ENCODE measurements around the gene TMEM26.

Gene TMEM26

GRCh38 chr10:61458031-61458430 is 4.8 kb upstream of the TMEM26 start:
- Histone ChIP-seq H3K4me1 (ENCODE audit: low read depth, poor library complexity, severe bottlenecking) (no peaks in the 10 kb centered on the region), H3K79me2 (ENCODE audit: insufficient read depth, low read depth) (no peaks in the 10 kb centered on the region), H3K36me3 (ENCODE audit: insufficient read depth) (no peaks in the 10 kb centered on the region), H2AFZ (ENCODE audit: low read depth) (no peak overlapping the region), H3K27ac (no peak overlapping the region), H3K27me3 (ENCODE audit: insufficient read depth, low read depth) (no peaks in the 10 kb centered on the region), H4K20me1 (ENCODE audit: insufficient read depth) (no peaks in the 10 kb centered on the region), H3K4me3 (IDR thresholded peaks at IDR 0.05; ENCODE audit: insufficient read depth, low read depth, low read length) (no peak overlapping the region), H3K9ac (no peak overlapping the region), H3K4me2 (no peak overlapping the region)
- no peak for TF ChIP-seq CTCF (conservative IDR thresholded peaks at IDR 0.05; ENCODE audit: low read depth, low read length)

- H3K4me1 ChIP-seq (ENCODE audit: low read depth, poor library complexity, severe bottlenecking): no peaks in the 10 kb centered on the region
- no peak for TF ChIP-seq CTCF (conservative IDR thresholded peaks at IDR 0.05; ENCODE audit: low read depth, low read length)
Observed at GRCh38 chr10:61456095-61456789, 3.1 kb upstream of the TMEM26 start.

DNA sequence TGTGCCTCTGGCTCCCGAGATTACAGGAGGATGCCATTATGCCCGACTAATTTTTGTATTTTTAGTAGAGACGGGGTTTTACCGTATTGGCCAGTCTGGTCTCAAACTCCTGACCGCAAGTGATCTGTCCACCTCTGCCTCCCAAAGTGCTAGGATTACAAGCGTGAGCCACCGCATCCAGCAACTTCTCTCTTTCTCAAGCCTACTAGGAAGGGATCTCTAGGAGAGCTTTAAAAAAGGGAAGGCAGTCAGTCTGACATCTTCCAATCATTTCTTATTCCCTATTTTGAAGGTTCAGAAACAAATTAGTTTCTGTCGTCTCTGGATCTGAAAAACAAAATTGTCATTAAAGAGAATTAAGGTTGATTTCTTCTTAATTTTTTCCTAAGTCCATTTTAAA is 2.5 kb upstream of the TMEM26 start:
- H3K79me2 ChIP-seq (ENCODE audit: insufficient read depth, low read depth): no peaks in the 10 kb centered on the region
- H3K4me2 ChIP-seq: no peak overlapping the region
- no peak overlapping the region for H2AFZ ChIP-seq (ENCODE audit: low read depth)
- no peaks in the 10 kb centered on the region for H3K27me3 ChIP-seq (ENCODE audit: insufficient read depth, low read depth)
- H3K4me1 ChIP-seq (ENCODE audit: low read depth, poor library complexity, severe bottlenecking): no peaks in the 10 kb centered on the region
- no peaks in the 10 kb centered on the region for H4K20me1 ChIP-seq (ENCODE audit: insufficient read depth)
- no peak for TF ChIP-seq CTCF (conservative IDR thresholded peaks at IDR 0.05; ENCODE audit: low read depth, low read length)
- no peak overlapping the region for H3K27ac ChIP-seq
- no peaks in the 10 kb centered on the region for H3K36me3 ChIP-seq (ENCODE audit: insufficient read depth)
- H3K4me3 ChIP-seq (IDR thresholded peaks at IDR 0.05; ENCODE audit: insufficient read depth, low read depth, low read length): no peak overlapping the region
- H3K9ac ChIP-seq: no peak overlapping the region

More at GRCh38 chr10:61456095-61456789, 3.1 kb upstream of the TMEM26 start:
- Histone ChIP-seq H3K27ac (no peak overlapping the region), H3K4me3 (IDR thresholded peaks at IDR 0.05; ENCODE audit: insufficient read depth, low read depth, low read length) (no peak overlapping the region), H2AFZ (ENCODE audit: low read depth) (no peak overlapping the region), H3K79me2 (ENCODE audit: insufficient read depth, low read depth) (no peaks in the 10 kb centered on the region), H3K4me2 (no peak overlapping the region), H3K36me3 (ENCODE audit: insufficient read depth) (no peaks in the 10 kb centered on the region), H3K9ac (no peak overlapping the region), H4K20me1 (ENCODE audit: insufficient read depth) (no peaks in the 10 kb centered on the region), H3K27me3 (ENCODE audit: insufficient read depth, low read depth) (no peaks in the 10 kb centered on the region)

GRCh38 chr10:61454541-61454940 is 1.4 kb upstream of the TMEM26 start:
- no peak overlapping the region for H3K9ac ChIP-seq
- H3K36me3 ChIP-seq (ENCODE audit: insufficient read depth): no peaks in the 10 kb centered on the region
- no peaks in the 10 kb centered on the region for H3K4me1 ChIP-seq (ENCODE audit: low read depth, poor library complexity, severe bottlenecking)
- H3K27me3 ChIP-seq (ENCODE audit: insufficient read depth, low read depth): no peaks in the 10 kb centered on the region
- no peak overlapping the region for H3K4me3 ChIP-seq (IDR thresholded peaks at IDR 0.05; ENCODE audit: insufficient read depth, low read depth, low read length)
- no peaks in the 10 kb centered on the region for H3K79me2 ChIP-seq (ENCODE audit: insufficient read depth, low read depth)
- no peaks in the 10 kb centered on the region for H4K20me1 ChIP-seq (ENCODE audit: insufficient read depth)
- no peak overlapping the region for H3K27ac ChIP-seq
- no peak for TF ChIP-seq CTCF (conservative IDR thresholded peaks at IDR 0.05; ENCODE audit: low read depth, low read length)
- H2AFZ ChIP-seq (ENCODE audit: low read depth): no peak overlapping the region
- no peak overlapping the region for H3K4me2 ChIP-seq
